Activated naive CD8-positive, alpha-beta T cell treated with anti-CD3 and anti-CD28 coated beads, Interleukin-2, amount 50 U/mL, for 16 hours (primary cell): ENCODE measurements around the gene PICALM.

Experiments
- DNase-seq: peaks from one replicate; pipeline ENCODE4 v3.0.0-alpha.2; 2020; ENCODE audit warnings: low read depth, low spot score

PICALM gene

GRCh38 chr11:86079421-86079820, 10.5 kb upstream of the PICALM start:
- no peak for DNase-seq

GRCh38 chr11:86073948-86074347, 5.1 kb upstream of the PICALM start:
- DNase-seq = no peak

- DNase-seq = no peak
Observed at GRCh38 chr11:86072211-86072610, 3.3 kb upstream of the PICALM start.

GRCh38 chr11:86070142-86071056, 1.5 kb upstream of the PICALM start:
- no peak for DNase-seq

- no peak for DNase-seq
Observed at GRCh38 chr11:86069408-86070101, 671 bp upstream of the PICALM start.

GRCh38 chr11:86068138-86068871, 579 bp downstream of the PICALM start:
- DNase-seq = no peak

GRCh38 chr11:86067851-86068137, 1.1 kb downstream of the PICALM start:
- no peak for DNase-seq

GRCh38 chr11:86067009-86067850, 1.7 kb downstream of the PICALM start:
- DNase-seq = no peak

- DNase-seq = no peak
Observed at GRCh38 chr11:86066657-86067008, 2.3 kb downstream of the PICALM start.

- no peak for DNase-seq
Observed at GRCh38 chr11:86066033-86066432, 2.9 kb downstream of the PICALM start.

GRCh38 chr11:86064220-86064803, 4.6 kb downstream of the PICALM start:
- DNase-seq = no peak

GRCh38 chr11:86063536-86063935, 5.3 kb downstream of the PICALM start:
- no peak for DNase-seq

- no peak for DNase-seq
Observed at GRCh38 chr11:86062719-86063118, 6.2 kb downstream of the PICALM start.

- no peak for DNase-seq
Observed at GRCh38 chr11:86061483-86062205, 7.2 kb downstream of the PICALM start.

GRCh38 chr11:86060544-86060943, 8.3 kb downstream of the PICALM start:
- no peak for DNase-seq

GRCh38 chr11:86058360-86058759, 10.5 kb downstream of the PICALM start:
- DNase-seq = no peak

GRCh38 chr11:86056351-86056854, 12.5 kb downstream of the PICALM start:
- DNase-seq = no peak

- DNase-seq = no peak
Observed at GRCh38 chr11:86052693-86053641, 15.9 kb downstream of the PICALM start.

- DNase-seq = no peak
Observed at GRCh38 chr11:86050196-86050709, 18.6 kb downstream of the PICALM start.
